ENCODE results near the gene CACNA1H. TPM values are rescaled to one million over a fixed set of nuclear protein-coding genes. Genes with fewer than 3 reads are reported as not detected.

The CACNA1H gene
- total RNA-seq, 2 experiments from 2014 or later: 0.86 to 0.98 TPM

DNA sequence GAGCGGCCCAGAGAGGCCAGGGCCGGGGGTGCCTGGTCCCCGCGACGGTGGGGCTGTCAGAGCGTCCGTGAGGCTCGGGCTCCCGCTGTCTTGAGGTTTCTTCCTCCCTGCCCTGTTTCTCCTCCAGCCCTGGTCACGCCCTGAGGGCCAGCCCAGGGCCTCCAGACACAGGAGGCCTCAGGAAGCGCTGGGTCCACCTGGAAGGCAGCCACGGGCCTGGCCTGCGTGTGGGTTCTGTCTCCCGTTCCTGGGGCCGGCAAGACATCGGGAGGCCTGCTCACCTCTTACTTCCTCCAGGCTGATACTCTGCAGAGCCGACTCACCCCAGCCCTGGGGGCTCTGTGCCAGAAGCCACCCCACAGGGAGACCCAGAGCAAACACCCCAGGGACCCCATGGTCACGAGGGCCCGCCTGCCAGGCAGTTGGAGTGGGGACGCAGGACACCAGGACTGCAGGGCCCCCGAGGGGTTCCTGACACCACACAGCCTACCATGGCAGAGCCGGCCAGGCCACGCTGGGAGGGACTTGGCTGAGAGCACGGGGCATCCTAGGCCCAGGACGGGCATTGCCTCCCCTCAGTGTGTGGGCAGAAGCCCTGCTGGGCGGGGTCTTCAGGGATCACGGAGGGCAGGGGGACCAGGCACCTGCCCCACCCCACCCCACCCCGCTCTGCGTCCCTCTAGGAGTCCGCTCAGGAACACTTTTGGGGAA, 18.9 kb upstream of the CACNA1H start:
- H3K4me1 Mint-ChIP-seq: no peaks in the 10 kb centered on the region
- POLR2A ChIA-PET: no interaction called here
- no peak for ATAC-seq
- no peaks in the 10 kb centered on the region for H3K9me3 Mint-ChIP-seq (ENCODE audit: low read depth)
- no peak for DNase-seq
- no peaks in the 10 kb centered on the region for H3K36me3 Mint-ChIP-seq (ENCODE audit: low read depth)
- H3K4me3 Mint-ChIP-seq: no peak overlapping the region
- no peaks in the 10 kb centered on the region for H3K27me3 Mint-ChIP-seq
- intact Hi-C loops (cut with DNase I, micrococcal nuclease): no loop called here
- CTCF ChIA-PET: no interaction called here
- no peak overlapping the region for H3K27ac Mint-ChIP-seq

DNA sequence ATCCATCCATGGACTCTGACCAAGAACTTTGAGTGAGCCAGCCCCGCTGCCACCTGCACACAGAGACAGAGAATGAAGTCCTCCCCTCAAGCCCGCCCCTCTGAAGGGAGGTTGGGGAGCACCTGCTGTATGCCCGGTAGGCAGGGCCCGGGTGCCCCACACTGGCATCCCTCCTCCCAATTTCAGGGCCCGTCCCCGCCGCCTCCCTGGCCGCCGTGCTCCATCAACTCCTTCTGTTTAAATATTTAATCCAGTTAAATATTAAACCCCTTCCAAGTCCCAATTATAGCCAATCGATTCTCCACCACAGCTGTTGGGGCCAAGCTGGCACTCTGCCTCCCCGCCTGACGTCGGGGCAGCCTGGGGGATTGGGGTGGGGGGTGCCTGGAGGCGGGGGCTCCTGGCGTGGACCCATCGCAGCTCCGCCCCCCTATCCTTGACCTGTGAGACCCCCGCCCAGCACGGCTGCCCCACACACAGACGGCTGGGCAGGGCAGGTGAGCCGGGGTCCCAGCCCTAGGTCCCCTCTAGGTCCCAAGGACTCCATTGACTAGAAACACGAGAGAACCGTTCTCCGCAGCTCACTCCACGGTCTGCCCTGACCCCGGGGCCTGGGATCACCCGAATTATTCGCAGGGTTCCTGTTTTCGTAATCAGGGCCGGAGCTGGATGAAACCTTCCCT, 18.0 kb upstream of the CACNA1H start:
- H3K27ac Mint-ChIP-seq: no peak overlapping the region
- H3K4me1 Mint-ChIP-seq: no peaks in the 10 kb centered on the region
- no peaks in the 10 kb centered on the region for H3K27me3 Mint-ChIP-seq
- POLR2A ChIA-PET: no interaction called here
- no peak overlapping the region for H3K4me3 Mint-ChIP-seq
- ATAC-seq (no peak), DNase-seq (no peak)
- H3K9me3 Mint-ChIP-seq (ENCODE audit: low read depth): no peaks in the 10 kb centered on the region
- intact Hi-C loops (cut with DNase I, micrococcal nuclease): no loop called here
- no peaks in the 10 kb centered on the region for H3K36me3 Mint-ChIP-seq (ENCODE audit: low read depth)
- CTCF ChIA-PET: no interaction called here

- no peaks in the 10 kb centered on the region for H3K9me3 Mint-ChIP-seq (ENCODE audit: low read depth)
- no peaks in the 10 kb centered on the region for H3K4me1 Mint-ChIP-seq
- no peaks in the 10 kb centered on the region for H3K27me3 Mint-ChIP-seq
- no peaks in the 10 kb centered on the region for H3K36me3 Mint-ChIP-seq (ENCODE audit: low read depth)
- H3K27ac Mint-ChIP-seq: no peak overlapping the region
- DNase-seq (no peak), ATAC-seq (no peak)
- intact Hi-C loops (cut with DNase I, micrococcal nuclease): no loop called here
- H3K4me3 Mint-ChIP-seq: no peak overlapping the region
- CTCF ChIA-PET: no interaction called here
- POLR2A ChIA-PET: no interaction called here
Measured at GRCh38 chr16:1135459-1135825, 17.5 kb upstream of the CACNA1H start.

- H3K27ac Mint-ChIP-seq: no peak overlapping the region
- no peaks in the 10 kb centered on the region for H3K9me3 Mint-ChIP-seq (ENCODE audit: low read depth)
- no peak overlapping the region for H3K4me3 Mint-ChIP-seq
- no peaks in the 10 kb centered on the region for H3K36me3 Mint-ChIP-seq (ENCODE audit: low read depth)
- DNase-seq: no peak
- ChIA-PET CTCF (no interaction called here), POLR2A (interaction anchor here (0.7 kb wide), 1 partner anchor 567 kb away, joined by 3 read pairs; no protein-coding TSS in a partner anchor)
- no peak for ATAC-seq
- H3K27me3 Mint-ChIP-seq: no peaks in the 10 kb centered on the region
- no peaks in the 10 kb centered on the region for H3K4me1 Mint-ChIP-seq
- intact Hi-C loops (cut with DNase I, micrococcal nuclease): no loop called here
Measured at GRCh38 chr16:1137604-1138003, 15.3 kb upstream of the CACNA1H start.

DNA sequence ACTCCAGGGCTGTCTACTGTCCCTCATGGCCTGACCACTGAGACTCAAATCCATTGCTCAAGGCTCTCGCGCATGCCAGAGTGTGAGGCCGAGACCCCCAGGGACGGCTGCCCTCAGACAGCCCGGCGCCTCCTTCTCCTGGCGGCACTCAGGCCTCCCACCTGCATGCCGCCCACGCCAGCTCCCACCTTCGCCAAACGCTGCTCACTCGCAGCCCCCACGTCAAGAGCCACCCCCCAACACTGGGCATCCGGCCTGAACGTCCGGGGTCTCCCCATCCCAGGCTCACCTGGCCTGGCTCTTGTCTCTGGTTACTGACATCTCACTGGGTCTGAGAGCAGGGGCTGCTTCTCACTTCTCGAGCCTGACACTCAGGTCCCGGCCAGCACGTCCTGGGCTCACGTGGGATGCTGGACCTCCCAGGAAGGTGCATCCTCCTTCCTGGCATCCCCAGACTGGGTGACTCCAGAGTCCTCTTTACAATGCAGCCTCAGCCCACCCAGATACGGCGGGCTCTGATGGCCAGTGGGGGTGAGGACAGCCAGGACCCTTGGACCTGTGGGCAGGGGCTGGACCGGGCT, 12.2 kb upstream of the CACNA1H start:
- intact Hi-C loops (cut with DNase I, micrococcal nuclease): no loop called here
- no peaks in the 10 kb centered on the region for H3K36me3 Mint-ChIP-seq (ENCODE audit: low read depth)
- no peaks in the 10 kb centered on the region for H3K9me3 Mint-ChIP-seq (ENCODE audit: low read depth)
- ChIA-PET POLR2A (no interaction called here), CTCF (no interaction called here)
- no peak overlapping the region for H3K27ac Mint-ChIP-seq
- ATAC-seq: no peak
- no peaks in the 10 kb centered on the region for H3K4me1 Mint-ChIP-seq
- H3K4me3 Mint-ChIP-seq: no peak overlapping the region
- DNase-seq: no peak
- H3K27me3 Mint-ChIP-seq: no peaks in the 10 kb centered on the region

DNA sequence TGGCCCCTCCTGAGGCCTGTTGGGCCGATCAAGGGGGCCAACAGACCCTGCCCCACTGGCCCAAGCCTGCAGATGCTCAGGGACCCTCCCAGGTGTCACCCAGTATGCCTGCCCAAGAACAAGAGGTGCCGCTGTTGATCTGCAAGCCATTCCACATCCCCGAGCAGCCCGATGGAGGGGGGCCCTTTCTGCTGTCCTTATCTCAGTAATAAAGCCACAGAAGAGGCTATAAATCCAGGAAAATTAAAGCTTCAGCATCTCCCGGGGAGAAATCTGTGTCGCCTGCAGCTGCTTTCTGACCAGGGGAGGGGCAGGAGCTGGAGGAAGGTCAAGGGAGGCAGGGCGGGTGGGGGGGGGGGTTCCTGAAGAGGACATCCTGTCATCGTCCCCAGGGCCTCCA, 11.7 kb upstream of the CACNA1H start:
- H3K4me1 Mint-ChIP-seq: no peaks in the 10 kb centered on the region
- POLR2A ChIA-PET: no interaction called here
- ATAC-seq: no peak
- H3K27ac Mint-ChIP-seq: no peak overlapping the region
- intact Hi-C loops (cut with DNase I, micrococcal nuclease): no loop called here
- no peaks in the 10 kb centered on the region for H3K36me3 Mint-ChIP-seq (ENCODE audit: low read depth)
- no peak overlapping the region for H3K4me3 Mint-ChIP-seq
- H3K9me3 Mint-ChIP-seq (ENCODE audit: low read depth): no peaks in the 10 kb centered on the region
- CTCF ChIA-PET: no interaction called here
- H3K27me3 Mint-ChIP-seq: no peaks in the 10 kb centered on the region
- DNase-seq: no peak

DNA sequence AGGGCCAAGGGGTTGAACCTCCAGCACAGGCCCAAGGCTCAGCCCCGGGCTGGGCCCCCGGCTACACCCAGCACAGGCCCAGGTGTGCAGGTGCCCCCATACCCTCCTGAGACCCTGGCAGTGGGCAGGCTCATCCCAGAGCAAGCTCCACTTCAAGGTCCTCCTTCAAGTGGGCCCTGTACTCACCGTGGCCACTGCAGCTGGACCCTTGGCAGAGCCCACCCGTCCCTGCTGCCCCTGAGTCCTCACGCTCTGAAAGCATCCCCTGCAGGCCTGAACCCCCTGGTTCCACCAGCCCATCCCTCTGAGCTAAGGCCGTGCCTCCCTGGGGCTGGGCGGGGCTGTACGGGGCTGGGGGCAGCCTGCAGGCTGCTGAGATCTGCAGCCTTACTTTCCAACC, 11.2 kb upstream of the CACNA1H start:
- Mint-ChIP-seq H3K27ac (no peak overlapping the region), H3K27me3 (no peaks in the 10 kb centered on the region), H3K4me1 (no peaks in the 10 kb centered on the region), H3K4me3 (no peak overlapping the region), H3K9me3 (ENCODE audit: low read depth) (no peaks in the 10 kb centered on the region), H3K36me3 (ENCODE audit: low read depth) (no peaks in the 10 kb centered on the region)
- intact Hi-C loops (cut with DNase I, micrococcal nuclease): no loop called here
- ChIA-PET POLR2A (no interaction called here), CTCF (no interaction called here)
- ATAC-seq (no peak), DNase-seq (no peak)

DNA sequence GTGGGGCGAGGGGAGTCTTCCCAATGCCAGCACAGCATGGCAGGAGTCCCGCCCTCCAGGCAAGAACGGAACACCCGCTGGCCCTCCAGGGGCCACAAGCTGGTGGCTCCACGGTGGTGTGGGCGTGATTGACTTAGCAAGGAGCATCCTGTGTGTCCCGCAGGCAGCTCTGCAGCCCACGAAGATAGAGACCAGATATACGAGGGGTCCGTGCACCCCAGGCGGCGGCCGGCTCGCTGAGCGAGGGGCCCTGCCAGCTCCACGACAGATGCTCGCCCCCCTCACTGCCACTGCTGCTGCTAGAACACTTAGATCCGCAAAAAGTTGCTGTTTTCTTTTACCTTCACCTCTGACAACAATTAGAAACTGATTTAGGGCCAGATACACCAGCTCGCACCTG, 10.0 kb upstream of the CACNA1H start:
- Mint-ChIP-seq H3K36me3 (ENCODE audit: low read depth) (no peaks in the 10 kb centered on the region), H3K27me3 (no peaks in the 10 kb centered on the region), H3K4me1 (no peaks in the 10 kb centered on the region), H3K27ac (no peak overlapping the region), H3K9me3 (ENCODE audit: low read depth) (peaks cover 3% of the 10 kb centered on the region), H3K4me3 (no peak overlapping the region)
- DNase-seq (no peak), ATAC-seq (no peak)
- ChIA-PET POLR2A (no interaction called here), CTCF (no interaction called here)
- intact Hi-C loops (cut with DNase I, micrococcal nuclease): no loop called here

DNA sequence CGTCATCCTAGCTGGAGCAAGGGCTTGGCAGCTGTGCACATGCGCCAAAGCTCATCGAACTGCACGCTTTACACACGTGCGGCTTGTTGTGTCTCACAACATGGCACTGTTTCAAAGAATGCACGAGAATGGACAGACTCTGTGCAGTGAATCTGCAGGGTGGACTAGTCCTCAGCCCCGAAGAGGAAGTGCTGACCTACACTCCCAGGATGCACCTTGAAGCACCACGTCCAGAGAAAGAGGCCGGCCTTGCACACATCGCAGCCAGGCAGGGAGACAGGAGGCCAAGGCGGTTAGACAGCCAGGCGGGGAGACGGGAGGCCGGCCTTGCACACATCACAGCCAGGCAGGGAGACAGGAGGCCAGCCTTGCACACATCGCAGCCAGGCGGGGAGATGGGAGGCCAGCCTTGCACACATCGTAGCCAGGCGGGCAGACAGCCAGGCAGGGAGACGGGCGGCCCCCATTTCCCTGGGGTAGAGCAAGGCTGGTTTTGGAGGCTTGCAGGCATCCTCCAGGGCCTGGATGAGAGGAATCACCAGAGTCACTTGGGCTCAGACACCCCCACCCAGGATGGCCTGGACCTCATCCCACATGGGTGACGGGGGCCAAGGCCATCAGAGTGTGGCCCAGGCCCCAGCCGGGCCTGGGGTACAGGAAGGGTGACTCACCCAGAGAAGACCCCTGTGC, 9.0 kb upstream of the CACNA1H start:
- DNase-seq (no peak), ATAC-seq (no peak)
- no peak overlapping the region for H3K27ac Mint-ChIP-seq
- no peaks in the 10 kb centered on the region for H3K27me3 Mint-ChIP-seq
- ChIA-PET CTCF (no interaction called here), POLR2A (interaction anchor here (0.7 kb wide), 1 partner anchor 21 kb away, joined by 4 read pairs; no protein-coding TSS in a partner anchor)
- intact Hi-C loops (cut with DNase I, micrococcal nuclease): no loop called here
- H3K4me1 Mint-ChIP-seq: no peaks in the 10 kb centered on the region
- peaks cover 3% of the 10 kb centered on the region for H3K9me3 Mint-ChIP-seq (ENCODE audit: low read depth)
- H3K4me3 Mint-ChIP-seq: no peak overlapping the region
- no peaks in the 10 kb centered on the region for H3K36me3 Mint-ChIP-seq (ENCODE audit: low read depth)

DNA sequence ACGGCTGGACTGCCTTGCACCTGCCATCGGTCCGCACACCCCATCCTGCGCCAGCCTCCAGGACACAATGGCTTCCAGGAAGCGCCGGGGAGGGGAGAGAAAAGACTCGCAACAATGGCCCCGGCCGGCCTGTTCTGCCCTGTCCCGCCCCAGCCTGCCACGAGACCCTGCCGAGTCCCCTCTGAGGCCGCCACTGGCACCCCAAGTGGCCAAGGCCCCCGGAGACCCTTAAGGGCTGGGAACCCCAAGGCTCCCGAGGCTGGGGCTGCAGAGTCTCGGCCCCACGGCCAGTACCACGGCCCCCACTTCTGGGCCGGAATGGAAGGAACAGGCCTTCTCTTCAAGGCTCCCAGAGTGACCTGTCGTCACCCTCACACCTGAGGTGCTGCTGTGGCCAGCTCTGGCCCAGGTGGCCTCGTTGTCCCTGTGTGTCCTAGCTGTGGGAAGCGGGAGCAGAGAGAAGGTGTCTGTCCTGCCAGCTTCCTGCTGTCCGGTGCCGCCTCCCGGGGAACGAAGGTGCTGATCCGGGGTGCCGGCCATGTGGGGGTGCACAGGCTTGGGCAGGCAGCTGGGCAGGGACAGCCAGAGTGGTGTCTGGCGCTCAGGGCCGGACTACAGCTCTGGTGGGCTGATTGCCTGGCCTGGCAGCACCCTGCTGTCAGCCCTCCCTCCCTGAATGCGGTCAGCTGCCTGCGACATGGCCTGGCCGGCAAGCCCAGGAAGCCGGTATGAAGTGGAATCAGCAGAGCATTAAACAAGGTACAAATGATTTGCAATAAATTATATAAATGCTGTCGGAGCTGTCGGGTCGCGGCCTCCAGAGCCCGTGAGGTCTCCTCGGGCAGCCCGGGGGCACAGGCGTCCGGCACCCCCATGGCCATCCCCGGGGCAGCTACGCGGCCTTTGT, 8.2 kb upstream of the CACNA1H start:
- intact Hi-C loops (cut with DNase I, micrococcal nuclease): no loop called here
- Mint-ChIP-seq H3K36me3 (ENCODE audit: low read depth) (no peaks in the 10 kb centered on the region), H3K4me1 (no peaks in the 10 kb centered on the region), H3K9me3 (ENCODE audit: low read depth) (peaks cover 3% of the 10 kb centered on the region), H3K27ac (no peak overlapping the region), H3K27me3 (no peaks in the 10 kb centered on the region), H3K4me3 (no peak overlapping the region)
- CTCF ChIA-PET: interaction anchor here (0.5 kb wide), 1 partner anchor 48 kb away, joined by 3 read pairs; no protein-coding TSS in a partner anchor
- POLR2A ChIA-PET: no interaction called here
- DNase-seq: no peak
- no peak for ATAC-seq

DNA sequence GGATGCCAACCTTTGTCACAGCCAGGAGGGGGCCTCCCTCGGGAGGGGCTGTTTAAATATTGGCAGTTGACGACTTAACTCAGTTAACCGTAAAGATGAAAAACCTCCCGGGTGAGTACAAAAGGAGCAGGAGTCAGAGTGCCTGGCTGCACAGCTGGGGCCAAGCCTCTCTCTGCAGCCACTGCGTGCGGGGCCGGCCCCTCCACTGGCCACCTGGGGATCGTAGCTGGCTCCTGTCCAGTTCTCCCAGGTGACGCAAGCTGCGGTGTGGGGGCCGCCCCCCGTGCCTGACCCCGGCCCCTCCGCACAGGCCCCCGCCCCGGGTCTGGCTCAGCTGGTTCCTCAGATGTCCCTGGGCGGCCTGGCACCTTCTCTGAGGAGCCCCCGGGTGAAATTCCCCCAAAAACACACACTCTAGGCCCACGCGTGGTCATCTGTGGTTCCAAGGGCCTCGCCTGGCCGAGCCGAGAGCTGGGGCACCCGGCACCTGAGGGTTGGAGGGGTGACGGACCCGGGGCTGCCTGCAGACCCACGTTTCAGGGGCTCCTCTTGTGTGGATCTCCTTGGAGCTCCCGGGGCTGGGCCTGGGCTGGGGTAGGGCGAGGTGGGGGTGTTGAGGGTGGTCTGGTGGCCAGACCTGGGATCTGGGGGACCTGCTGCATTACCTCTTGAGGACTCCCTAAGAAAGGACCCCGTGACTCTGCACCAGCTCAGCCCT, 7.4 kb upstream of the CACNA1H start:
- no peaks in the 10 kb centered on the region for H3K27me3 Mint-ChIP-seq
- CTCF ChIA-PET: interaction anchor here (0.5 kb wide), 1 partner anchor 89 kb away, joined by 3 read pairs; no protein-coding TSS in a partner anchor
- no peaks in the 10 kb centered on the region for H3K4me1 Mint-ChIP-seq
- H3K27ac Mint-ChIP-seq: no peak overlapping the region
- POLR2A ChIA-PET: no interaction called here
- no peak for ATAC-seq
- intact Hi-C loops (cut with DNase I, micrococcal nuclease): no loop called here
- H3K4me3 Mint-ChIP-seq: no peak overlapping the region
- DNase-seq: no peak
- no peaks in the 10 kb centered on the region for H3K36me3 Mint-ChIP-seq (ENCODE audit: low read depth)
- H3K9me3 Mint-ChIP-seq (ENCODE audit: low read depth): peaks cover 3% of the 10 kb centered on the region
